RWPE2 (cell line): Measurements from ENCODE around the gene SMYD3.

Experiments
- ATAC-seq: fragments of 200-7000 bp; cut with Tn5 transposase; 3 replicates; pipeline ENCODE4 v1.9.1; 2021; ENCODE audit warnings: low read depth
- DNase-seq: peaks from one replicate; pipeline ENCODE4 v3.0.0-alpha.2; 2020; ENCODE audit warnings: low spot score
- H3K27ac ChIP-seq: fragments of 450-650 bp; 2 replicates; pipeline ENCODE4 v1.5.1; 2017; ENCODE audit warnings: mild to moderate bottlenecking; ENCODE audit not compliant: poor library complexity, severe bottlenecking
- H3K27me3 ChIP-seq: fragments of 250-450 bp; sonication (Bioruptor Pico); 2 replicates; pipeline ENCODE4 v1.5.1; 2021; ENCODE audit warnings: mild to moderate bottlenecking, moderate library complexity; ENCODE audit not compliant: insufficient read depth, poor library complexity, severe bottlenecking
- H3K36me3 ChIP-seq: fragments of 250-450 bp; sonication (Bioruptor Pico); 2 replicates; pipeline ENCODE4 v1.5.1; 2020; ENCODE audit warnings: low read depth, mild to moderate bottlenecking, moderate library complexity
- H3K4me1 ChIP-seq: fragments of 250-450 bp; sonication (Bioruptor Pico); 2 replicates; pipeline ENCODE4 v1.5.1; 2021; ENCODE audit warnings: mild to moderate bottlenecking, moderate library complexity; ENCODE audit not compliant: insufficient read depth, poor library complexity, severe bottlenecking
- H3K4me3 ChIP-seq: fragments of 250-450 bp; sonication (Bioruptor Pico); 2 replicates; pipeline ENCODE4 v1.5.1; 2021; ENCODE audit warnings: mild to moderate bottlenecking, moderate library complexity; ENCODE audit not compliant: severe bottlenecking
- H3K9me3 ChIP-seq: fragments of 250-450 bp; sonication (Bioruptor Pico); 2 replicates; pipeline ENCODE4 v1.5.1; 2021; ENCODE audit warnings: mild to moderate bottlenecking, moderate library complexity; ENCODE audit not compliant: severe bottlenecking
- CTCF ChIP-seq: fragments of 450-650 bp; IDR thresholded peaks from one replicate; pipeline ENCODE4 v1.5.1; 2017; ENCODE audit warnings: mild to moderate bottlenecking, moderate library complexity; ENCODE audit not compliant: poor library complexity, severe bottlenecking

The SMYD3 gene

GRCh38 chr1:246156847-246157246 lies 350.2 kb downstream of the SMYD3 start:
- Histone ChIP-seq H3K27me3 (no peaks in the 10 kb centered on the region), H3K4me1 (peaks cover 14% of the 10 kb centered on the region), H3K27ac (no peak overlapping the region), H3K36me3 (no peaks in the 10 kb centered on the region), H3K4me3 (no peak overlapping the region), H3K9me3 (no peaks in the 10 kb centered on the region)
- TF ChIP-seq CTCF: no peak
- no peak for DNase-seq
- no peak for ATAC-seq

- H3K36me3 ChIP-seq: no peaks in the 10 kb centered on the region
- H3K27me3 ChIP-seq: no peaks in the 10 kb centered on the region
- no peaks in the 10 kb centered on the region for H3K9me3 ChIP-seq
- DNase-seq: no peak
- no peak for ATAC-seq
- H3K4me1 ChIP-seq: peaks cover 5% of the 10 kb centered on the region
- no peak for TF ChIP-seq CTCF
- no peak overlapping the region for H3K4me3 ChIP-seq
- H3K27ac ChIP-seq: no peak overlapping the region
Measured at GRCh38 chr1:246155923-246156322, 351.2 kb downstream of the SMYD3 start.

DNA sequence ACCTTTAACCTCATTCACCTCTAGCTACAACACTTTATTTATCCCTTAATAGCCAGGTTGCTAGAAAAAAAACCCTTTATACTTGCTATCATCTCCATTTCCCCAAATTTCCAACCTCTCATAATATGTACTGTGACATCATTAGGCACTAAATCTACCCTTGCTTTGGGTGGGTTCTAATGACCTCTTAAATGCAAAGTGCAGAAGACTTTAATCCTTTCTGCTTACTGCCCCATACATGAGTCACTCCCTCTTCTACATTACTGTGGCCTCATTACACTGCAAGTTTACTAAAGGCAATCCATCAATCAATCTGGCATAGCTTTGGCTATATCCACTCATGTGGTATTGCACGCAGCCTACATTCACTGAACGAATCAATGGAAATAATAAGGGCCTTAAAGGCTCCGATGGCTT lies 353.3 kb downstream of the SMYD3 start:
- ATAC-seq: no peak
- no peaks in the 10 kb centered on the region for H3K9me3 ChIP-seq
- no peak for DNase-seq
- H3K36me3 ChIP-seq: no peaks in the 10 kb centered on the region
- H3K4me1 ChIP-seq: peaks cover 5% of the 10 kb centered on the region
- H3K4me3 ChIP-seq: no peak overlapping the region
- TF ChIP-seq CTCF: no peak
- no peaks in the 10 kb centered on the region for H3K27me3 ChIP-seq
- no peak overlapping the region for H3K27ac ChIP-seq

DNA sequence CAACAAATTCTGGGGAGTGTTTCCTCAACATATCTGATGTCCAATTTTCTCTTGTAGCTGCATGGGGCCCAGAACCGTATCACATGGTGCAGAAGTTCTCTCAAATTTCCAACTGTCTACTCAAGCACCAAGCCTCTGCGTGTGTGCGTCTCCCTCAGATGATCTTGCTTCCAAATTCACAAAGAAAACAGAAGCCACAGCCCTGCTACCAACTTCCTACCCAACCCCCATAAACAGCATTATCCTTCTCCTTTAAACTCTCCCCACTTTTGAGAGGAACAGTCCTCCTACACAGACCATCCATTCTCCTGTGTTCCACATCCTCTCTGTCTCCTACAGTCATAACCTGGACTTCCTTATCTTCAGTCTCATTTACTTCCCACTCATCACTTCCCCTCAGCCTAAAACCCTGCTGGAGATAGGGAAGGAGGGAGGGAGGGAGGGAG lies 354.1 kb downstream of the SMYD3 start:
- DNase-seq: no peak
- Histone ChIP-seq H3K9me3 (no peaks in the 10 kb centered on the region), H3K27me3 (no peaks in the 10 kb centered on the region), H3K36me3 (no peaks in the 10 kb centered on the region), H3K4me1 (peaks cover 5% of the 10 kb centered on the region), H3K27ac (no peak overlapping the region), H3K4me3 (no peak overlapping the region)
- TF ChIP-seq CTCF: no peak
- ATAC-seq: no peak

- DNase-seq (no peak), ATAC-seq (no peak)
- Histone ChIP-seq H3K9me3 (no peaks in the 10 kb centered on the region), H3K27me3 (no peaks in the 10 kb centered on the region), H3K4me3 (no peak overlapping the region), H3K27ac (no peak overlapping the region), H3K36me3 (no peaks in the 10 kb centered on the region), H3K4me1 (peaks cover 5% of the 10 kb centered on the region)
- TF ChIP-seq CTCF: no peak
Measured at GRCh38 chr1:246151796-246152434, 355.2 kb downstream of the SMYD3 start.
